Gastrocnemius medialis (tissue), 4 donors: ENCODE measurements around the gene MIPOL1. TPM values are rescaled to one million over a fixed set of nuclear protein-coding genes. Genes with fewer than 3 reads are reported as not detected.

Experiments used
- ATAC-seq, 2 donors: fragments of 150-250 bp; one replicate each; pipeline ENCODE4 v1.9.1; 2016
- DNase-seq, 2 donors: peaks; one replicate each; pipeline ENCODE4 v3.0.0-alpha.2; 2019
- H3K27ac ChIP-seq, 4 donors: fragments of 200-600 bp; sonication (generic); 1 replicate in 1 of 4; 2 replicates in 3 of 4; pipeline ENCODE4 v1.5.1; 2016 to 2018; ENCODE audit warnings: mild to moderate bottlenecking in 2 of 4, moderate library complexity in 1 of 4
- H3K27me3 ChIP-seq, 3 donors: fragments of 200-600 bp; sonication (generic) in 2 of 3; 1 replicate in 1 of 3; 2 replicates in 2 of 3; pipeline versions ENCODE4 v1.5.1 to v1.6.0; 2016 to 2019; ENCODE audit warnings: mild to moderate bottlenecking in 1 of 3, moderate library complexity in 1 of 3
- H3K36me3 ChIP-seq, 2 donors: fragments of 200-600 bp; sonication (generic) in 1 of 2; one replicate each; pipeline ENCODE4 v1.5.1; 2017 to 2018
- H3K4me1 ChIP-seq, 2 donors: fragments of 200-600 bp; sonication (generic) in 1 of 2; one replicate each; pipeline ENCODE4 v1.5.1; 2016 to 2017; ENCODE audit warnings: mild to moderate bottlenecking in 2 of 2
- H3K4me3 ChIP-seq, 4 donors: fragments of 200-600 bp; sonication (generic) in 3 of 4; 1 replicate in 1 of 4; 2 replicates in 3 of 4; pipeline ENCODE4 v1.5.1; 2016 to 2019; ENCODE audit warnings: mild to moderate bottlenecking in 2 of 4
- H3K9me3 ChIP-seq, 3 donors: fragments of 200-600 bp; sonication (generic) in 2 of 3; 1 replicate in 1 of 3; 2 replicates in 2 of 3; pipeline ENCODE4 v1.5.1; 2016 to 2019
- CTCF ChIP-seq, 5 experiments: fragments of 450-650 bp in 3 of 5; fragments of 200-600 bp in 2 of 5; sonication (generic) in 2 of 5; IDR thresholded peaks in 4 of 5; conservative IDR thresholded peaks in 1 of 5; 1 replicate in 4 of 5; 2 replicates in 1 of 5; pipeline ENCODE4 v1.5.1; 2016 to 2019; ENCODE audit warnings: antibody characterized with exemption in 5 of 5, mild to moderate bottlenecking in 3 of 5, moderate library complexity in 3 of 5
- POLR2A ChIP-seq, 2 donors: fragments of 450-650 bp; IDR thresholded peaks; one replicate each; pipeline ENCODE4 v1.6.1; 2017; ENCODE audit warnings: antibody characterized with exemption in 2 of 2, mild to moderate bottlenecking in 2 of 2, moderate library complexity in 2 of 2
- in situ Hi-C, 4 donors: fragments of 200-750 bp; cut with MboI; loops; one replicate each; pipeline versions ENCODE4 v1.15.0 to v1.8.0; 2017; ENCODE audit warnings: low sequenced_read_pairs in 4 of 4
- intact Hi-C: fragments of 100-400 bp; cut with DNase I; formaldehyde crosslinking; loops from one replicate; pipeline ENCODE4 v1.15.1; 2023; ENCODE audit warnings: low total_unique reads
- total RNA-seq, 4 donors: library from RNA; depleted of rRNA; stranded (reverse); fragments of >200 nt; gene quantifications; one replicate each; pipeline versions ENCODE4 v1.1.0 to v1.2.3, GENCODE V29; 2016

Gene MIPOL1
- total RNA-seq, 4 donors from 2014 or later, result 3.1 to 13.7 (median 4.1) TPM

DNA sequence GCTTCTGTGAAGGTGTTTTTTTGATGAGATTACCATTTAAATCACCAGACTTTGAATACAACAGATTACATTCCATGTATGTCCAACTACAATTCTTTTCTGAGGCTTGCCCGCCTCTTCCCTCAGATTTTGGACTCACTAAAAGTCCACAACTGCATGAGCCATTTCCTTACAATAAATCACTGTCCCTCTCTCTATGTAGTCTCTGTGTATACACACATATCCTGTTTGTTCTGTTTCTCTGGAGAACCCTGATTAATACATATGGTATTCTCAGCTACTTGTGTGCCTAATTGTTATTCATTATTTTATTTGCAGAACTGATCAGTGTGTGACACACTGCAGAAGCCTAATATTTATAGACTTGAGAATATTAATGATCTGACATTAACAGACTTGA is 2.4 kb upstream of the MIPOL1 start:
- TF ChIP-seq CTCF (IDR thresholded peaks at IDR 0.05 in 4 of 5, conservative IDR thresholded peaks at IDR 0.05 in 1 of 5) (no peak), POLR2A (IDR thresholded peaks at IDR 0.05) (no peak)
- H3K4me1 ChIP-seq, result peaks cover 8 to 10% of the 10 kb centered on the region in 2 donors
- ATAC-seq, result no peak
- H3K9me3 ChIP-seq, result no peaks in the 10 kb centered on the region
- intact Hi-C loops (loop anchor here (5.0 kb wide), 2 partner anchors 37 to 1977 kb away; partner anchors contain the start of gene TRAPPC6B), in situ Hi-C loops (no loop called here)
- H3K4me3 ChIP-seq, result no peak overlapping the region
- no peak for DNase-seq
- H3K27ac ChIP-seq, result no peak overlapping the region
- no peaks in the 10 kb centered on the region for H3K27me3 ChIP-seq
- no peaks in the 10 kb centered on the region for H3K36me3 ChIP-seq

DNA sequence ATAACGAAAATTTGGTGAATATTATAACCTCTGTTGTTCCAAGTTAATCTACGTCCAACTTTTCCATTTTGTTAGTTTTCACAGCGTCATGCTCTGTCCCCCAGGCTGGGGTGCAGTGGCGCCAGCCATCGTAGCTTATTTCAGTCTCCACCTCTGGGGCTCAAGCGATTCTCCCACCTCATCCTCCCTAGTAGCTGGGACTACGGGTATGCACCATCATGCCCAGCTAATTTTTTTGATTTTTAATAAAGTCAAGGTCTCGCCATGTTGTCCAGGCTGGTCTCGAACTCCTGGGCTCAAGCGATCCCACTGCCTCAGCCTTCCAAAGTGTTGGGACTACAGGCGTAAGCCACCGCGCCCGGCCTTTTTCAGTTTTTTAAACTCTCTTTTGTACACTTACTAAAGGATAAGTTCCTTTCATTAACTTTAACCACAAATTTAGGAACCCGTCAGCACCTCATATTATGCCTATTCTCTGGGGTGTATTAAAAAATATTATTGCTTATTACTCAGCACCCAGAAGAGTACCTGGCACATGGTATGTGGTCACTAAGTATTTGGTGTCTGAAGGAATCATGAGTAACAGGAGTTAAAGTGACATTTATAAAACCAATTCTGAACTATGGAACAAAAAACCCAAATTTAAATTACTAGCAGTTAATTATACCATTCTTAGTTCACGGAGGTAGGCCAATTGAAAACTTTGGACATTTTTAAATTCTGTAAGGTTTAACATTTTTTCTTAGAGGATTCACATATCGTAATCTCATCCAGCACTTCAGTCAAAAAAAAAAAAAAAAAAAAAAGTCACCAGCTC is 925 bp upstream of the MIPOL1 start:
- H3K36me3 ChIP-seq, result no peaks in the 10 kb centered on the region
- ATAC-seq, result no peak
- intact Hi-C loops (loop anchor here (1.0 to 5.0 kb wide), 3 partner anchors 25 to 1975 kb away; partner anchors contain the start of genes SLC25A21 and TRAPPC6B), in situ Hi-C loops (no loop called here)
- no peaks in the 10 kb centered on the region for H3K9me3 ChIP-seq
- H3K4me3 ChIP-seq, result peak overlapping the region; percentile 70 to 89 (median 73)
- TF ChIP-seq POLR2A (IDR thresholded peaks at IDR 0.05), result no peak
- no peak for TF ChIP-seq CTCF (IDR thresholded peaks at IDR 0.05 in 4 of 5, conservative IDR thresholded peaks at IDR 0.05 in 1 of 5)
- peaks cover 8 to 10% of the 10 kb centered on the region in 2 donors for H3K4me1 ChIP-seq
- peak overlapping the region; percentile 84 to 93 (median 88) for H3K27ac ChIP-seq
- DNase-seq, result no peak
- H3K27me3 ChIP-seq, result no peaks in the 10 kb centered on the region

GRCh38 chr14:37198273-37198598 is 499 bp downstream of the MIPOL1 start:
- H3K4me3 ChIP-seq, result peak overlapping the region; percentile 70 to 89 (median 73)
- H3K27ac ChIP-seq, result peak overlapping the region; percentile 84 to 93 (median 88)
- H3K27me3 ChIP-seq, result no peaks in the 10 kb centered on the region
- peaks cover 8 to 10% of the 10 kb centered on the region in 2 donors for H3K4me1 ChIP-seq
- intact Hi-C loops, result loop anchor here (5.0 kb wide), 2 partner anchors 34 to 1974 kb away; partner anchors contain the start of gene TRAPPC6B
- H3K9me3 ChIP-seq, result no peaks in the 10 kb centered on the region
- no peak for TF ChIP-seq POLR2A (IDR thresholded peaks at IDR 0.05)
- no peak for TF ChIP-seq CTCF (IDR thresholded peaks at IDR 0.05 in 4 of 5, conservative IDR thresholded peaks at IDR 0.05 in 1 of 5)
- in situ Hi-C loops, result no loop called here
- ATAC-seq (peak in 1 of 2 donors; percentile 15), DNase-seq (no peak)
- H3K36me3 ChIP-seq, result no peaks in the 10 kb centered on the region

DNA sequence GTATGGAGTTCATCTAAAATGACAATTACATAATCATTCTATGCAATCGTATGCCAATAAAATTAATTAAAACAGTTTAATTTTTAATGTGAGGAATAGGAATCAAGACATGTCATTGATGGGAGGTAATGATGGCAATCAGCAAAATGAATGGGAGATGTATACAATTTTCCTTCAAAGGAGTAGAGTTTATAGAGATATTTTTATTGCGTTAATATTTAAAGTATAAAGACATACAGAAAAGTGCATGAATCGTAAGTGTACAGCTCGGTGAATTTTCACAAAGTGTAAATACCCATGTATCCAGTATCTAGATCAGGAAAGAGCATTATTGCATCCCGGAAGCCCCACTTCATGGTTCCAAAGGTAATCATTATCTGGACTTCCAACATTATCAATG is 1.2 kb downstream of the MIPOL1 start:
- intact Hi-C loops (loop anchor here (5.0 kb wide), 2 partner anchors 33 to 1973 kb away; partner anchors contain the start of gene TRAPPC6B), in situ Hi-C loops (no loop called here)
- Histone ChIP-seq H3K36me3 (no peaks in the 10 kb centered on the region), H3K4me3 (peak overlapping the region in 1 of 4 donors; percentile 75), H3K4me1 (peaks cover 8 to 10% of the 10 kb centered on the region in 2 donors), H3K27ac (peak overlapping the region in 3 of 4 donors; percentile 84 to 89 (median 87)), H3K9me3 (no peaks in the 10 kb centered on the region), H3K27me3 (no peaks in the 10 kb centered on the region)
- ATAC-seq (no peak), DNase-seq (no peak)
- TF ChIP-seq POLR2A (IDR thresholded peaks at IDR 0.05), result no peak
- no peak for TF ChIP-seq CTCF (IDR thresholded peaks at IDR 0.05 in 4 of 5, conservative IDR thresholded peaks at IDR 0.05 in 1 of 5)
